Esophagus squamous epithelium (tissue), 4 donors: ENCODE results near the gene HEBP1.

ENCODE experiments used
- CTCF ChIP-seq, 6 experiments: fragments of 450-650 bp in 4 of 6; fragments of 200-600 bp in 2 of 6; sonication (generic) in 2 of 6; IDR thresholded peaks; one replicate each; pipeline ENCODE4 v1.5.1; 2016 to 2019; ENCODE audit warnings: antibody characterized with exemption in 6 of 6, mild to moderate bottlenecking in 4 of 6, moderate library complexity in 4 of 6
- POLR2A ChIP-seq, 4 donors: fragments of 450-650 bp; IDR thresholded peaks; one replicate each; pipeline ENCODE4 v1.6.1; 2017; ENCODE audit warnings: antibody characterized with exemption in 4 of 4, mild to moderate bottlenecking in 4 of 4, moderate library complexity in 3 of 4

DNA sequence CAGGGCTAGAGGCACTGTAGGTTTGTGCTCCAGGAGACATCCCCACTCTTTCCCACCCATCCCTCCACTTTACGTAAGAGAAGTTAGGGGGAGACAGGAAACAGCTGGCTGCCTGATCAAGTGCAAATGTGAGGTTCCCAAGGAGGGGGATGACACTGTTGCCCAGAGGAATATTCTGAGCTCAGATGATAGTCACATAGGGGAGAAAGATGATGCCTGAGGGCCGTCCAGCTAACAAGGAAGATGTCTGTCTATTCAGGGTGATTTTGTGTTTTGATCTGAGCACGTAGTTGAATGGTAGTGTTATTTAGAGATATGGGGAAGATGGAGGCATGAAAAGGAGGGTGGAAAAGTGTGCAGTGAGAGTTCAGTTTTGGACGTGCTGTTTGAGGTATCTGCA lies 34.2 kb downstream of the HEBP1 start:
- TF ChIP-seq CTCF (IDR thresholded peaks at IDR 0.05) (no peak), POLR2A (IDR thresholded peaks at IDR 0.05) (no peak)
